C4-2B (cell line): Measurements from ENCODE around the gene ACTR3C.
"Not testable (repeated sequence)": the region's sequence is repeated elsewhere in the genome, so short reads cannot be mapped to it uniquely, and the experiment has no call there.

Experiments
- H3K27ac ChIP-seq: fragments of 450-650 bp; 2 replicates; pipeline ENCODE4 v1.5.1; 2017
- ZFX ChIP-seq: fragments of 450-650 bp; IDR thresholded peaks from 2 replicates; pipeline ENCODE4 v1.6.1; 2017
- TF ChIP-seq, protein P1 (sequence below): fragments of 450-650 bp; conservative IDR thresholded peaks from 2 replicates; pipeline ENCODE4 v1.5.1; 2017; ENCODE audit warnings: mild to moderate bottlenecking

The ACTR3C gene

GRCh38 chr7:150308575-150308974 lies 14.8 kb downstream of the ACTR3C start:
- no peak for TF ChIP-seq ZFX
- TF ChIP-seq, protein P1, sequence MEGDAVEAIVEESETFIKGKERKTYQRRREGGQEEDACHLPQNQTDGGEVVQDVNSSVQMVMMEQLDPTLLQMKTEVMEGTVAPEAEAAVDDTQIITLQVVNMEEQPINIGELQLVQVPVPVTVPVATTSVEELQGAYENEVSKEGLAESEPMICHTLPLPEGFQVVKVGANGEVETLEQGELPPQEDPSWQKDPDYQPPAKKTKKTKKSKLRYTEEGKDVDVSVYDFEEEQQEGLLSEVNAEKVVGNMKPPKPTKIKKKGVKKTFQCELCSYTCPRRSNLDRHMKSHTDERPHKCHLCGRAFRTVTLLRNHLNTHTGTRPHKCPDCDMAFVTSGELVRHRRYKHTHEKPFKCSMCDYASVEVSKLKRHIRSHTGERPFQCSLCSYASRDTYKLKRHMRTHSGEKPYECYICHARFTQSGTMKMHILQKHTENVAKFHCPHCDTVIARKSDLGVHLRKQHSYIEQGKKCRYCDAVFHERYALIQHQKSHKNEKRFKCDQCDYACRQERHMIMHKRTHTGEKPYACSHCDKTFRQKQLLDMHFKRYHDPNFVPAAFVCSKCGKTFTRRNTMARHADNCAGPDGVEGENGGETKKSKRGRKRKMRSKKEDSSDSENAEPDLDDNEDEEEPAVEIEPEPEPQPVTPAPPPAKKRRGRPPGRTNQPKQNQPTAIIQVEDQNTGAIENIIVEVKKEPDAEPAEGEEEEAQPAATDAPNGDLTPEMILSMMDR = no peak
- no peak overlapping the region for H3K27ac ChIP-seq

DNA sequence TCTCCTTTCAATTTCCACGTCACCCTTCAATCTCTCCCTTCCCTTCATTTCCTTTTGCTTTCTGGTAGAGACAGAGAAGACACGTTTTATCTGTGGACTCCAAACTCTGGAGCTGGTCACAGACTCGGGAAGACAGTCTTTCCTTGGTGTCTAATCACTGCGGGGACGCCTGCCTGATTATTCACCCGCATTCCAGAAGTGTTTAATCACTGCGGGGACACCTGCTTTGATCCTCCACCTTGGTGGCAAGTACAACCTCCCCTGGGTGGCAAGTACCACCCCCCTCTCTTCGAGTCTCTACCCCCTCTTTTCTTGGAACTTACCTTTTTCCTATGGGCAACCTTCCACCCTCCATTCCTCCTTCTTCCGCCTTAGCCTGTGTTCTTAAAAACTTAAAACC lies 15.4 kb downstream of the ACTR3C start:
- TF ChIP-seq ZFX = no peak
- TF ChIP-seq, protein P1 = no peak
- no peak overlapping the region for H3K27ac ChIP-seq

DNA sequence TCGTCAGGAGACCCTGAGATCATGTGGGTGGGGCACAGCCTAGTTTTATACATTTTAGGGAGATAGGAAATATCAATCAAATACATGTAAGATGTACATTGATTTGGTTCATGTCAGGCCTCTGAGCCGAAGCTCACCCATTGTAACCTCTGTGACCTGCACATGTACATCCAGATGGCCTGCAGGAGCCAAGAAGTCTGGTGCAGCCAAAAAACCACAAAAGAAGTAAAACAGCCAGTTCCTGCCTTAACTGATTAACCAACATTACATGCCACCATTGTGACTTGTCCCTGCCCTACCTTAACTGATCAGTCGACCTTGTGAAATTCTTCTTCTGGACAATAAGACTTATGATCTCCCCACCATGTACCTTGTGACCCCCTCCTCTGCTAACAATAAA lies 16.2 kb downstream of the ACTR3C start:
- TF ChIP-seq, protein P1 = no peak
- no peak for TF ChIP-seq ZFX
- H3K27ac ChIP-seq = no peak overlapping the region

- not testable (repeated sequence) for H3K27ac ChIP-seq
These were observed 17.0 kb downstream of the ACTR3C start for GRCh38 chr7:150306377-150306776.

- not testable (repeated sequence) for H3K27ac ChIP-seq
These were observed 17.5 kb downstream of the ACTR3C start for GRCh38 chr7:150305903-150306284.

GRCh38 chr7:150305259-150305902 lies 18.0 kb downstream of the ACTR3C start:
- H3K27ac ChIP-seq = not testable (repeated sequence)

- H3K27ac ChIP-seq = not testable (repeated sequence)
These were observed 18.7 kb downstream of the ACTR3C start for GRCh38 chr7:150304499-150305258.

GRCh38 chr7:150302908-150303310 lies 20.4 kb downstream of the ACTR3C start:
- H3K27ac ChIP-seq = not testable (repeated sequence)

DNA sequence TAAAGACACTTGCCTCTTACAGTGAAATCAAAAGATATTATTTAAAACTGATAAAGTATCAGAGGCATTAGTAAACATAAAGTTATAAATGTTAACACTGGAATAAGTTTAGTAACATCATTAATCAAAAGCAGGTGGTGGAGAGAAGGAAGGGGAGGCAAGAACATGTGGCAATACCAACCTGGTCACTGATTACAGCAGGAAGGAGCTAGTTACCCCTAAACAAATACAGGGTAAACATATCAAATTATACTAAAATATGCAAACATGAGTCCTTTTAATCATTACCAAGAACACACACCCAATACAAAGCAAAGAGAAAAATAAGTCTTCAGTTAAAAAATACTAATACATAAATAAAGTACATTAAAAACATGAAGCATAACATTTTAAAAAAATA lies 25.4 kb downstream of the ACTR3C start:
- H3K27ac ChIP-seq = not testable (repeated sequence)

GRCh38 chr7:150296802-150297201 lies 26.5 kb downstream of the ACTR3C start:
- H3K27ac ChIP-seq = not testable (repeated sequence)

DNA sequence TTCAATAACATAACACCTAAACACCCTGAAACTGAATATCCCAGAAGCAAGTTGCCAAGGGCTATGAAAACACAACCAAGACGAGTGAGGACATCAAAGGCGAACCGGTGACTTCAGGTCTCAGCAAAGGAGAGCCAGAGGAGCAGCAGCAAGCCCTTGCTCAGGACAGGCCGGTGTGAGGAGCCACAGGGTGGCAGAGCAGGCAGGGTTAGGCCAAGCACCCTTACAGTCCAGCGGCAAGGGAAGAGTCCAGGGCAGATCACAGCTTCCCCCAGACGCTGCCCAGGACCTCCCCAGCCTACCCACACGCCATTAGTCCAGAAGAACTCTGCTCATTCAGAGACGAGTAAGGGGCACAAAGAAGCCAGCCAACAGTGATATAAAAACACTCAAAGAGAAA lies 27.7 kb downstream of the ACTR3C start:
- not testable (repeated sequence) for H3K27ac ChIP-seq

DNA sequence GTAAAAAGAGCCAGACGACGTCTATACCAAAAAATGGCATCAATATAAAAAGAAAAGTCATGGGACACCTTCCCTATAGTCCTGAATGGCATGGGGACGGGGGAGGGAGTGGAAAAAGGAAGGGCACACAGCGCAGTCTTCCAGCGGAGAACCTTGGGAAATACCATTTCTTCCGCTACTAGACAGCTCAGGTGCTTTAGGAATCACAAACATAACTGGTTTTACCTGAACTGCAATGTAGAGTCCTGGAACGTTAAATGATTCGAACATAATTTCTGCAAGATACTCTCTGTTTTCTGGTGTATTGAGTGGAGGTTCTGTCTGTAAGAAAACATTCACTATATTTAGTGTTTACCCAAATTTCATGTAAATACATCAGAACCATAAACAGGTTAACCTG lies 28.3 kb downstream of the ACTR3C start:
- H3K27ac ChIP-seq = not testable (repeated sequence)

DNA sequence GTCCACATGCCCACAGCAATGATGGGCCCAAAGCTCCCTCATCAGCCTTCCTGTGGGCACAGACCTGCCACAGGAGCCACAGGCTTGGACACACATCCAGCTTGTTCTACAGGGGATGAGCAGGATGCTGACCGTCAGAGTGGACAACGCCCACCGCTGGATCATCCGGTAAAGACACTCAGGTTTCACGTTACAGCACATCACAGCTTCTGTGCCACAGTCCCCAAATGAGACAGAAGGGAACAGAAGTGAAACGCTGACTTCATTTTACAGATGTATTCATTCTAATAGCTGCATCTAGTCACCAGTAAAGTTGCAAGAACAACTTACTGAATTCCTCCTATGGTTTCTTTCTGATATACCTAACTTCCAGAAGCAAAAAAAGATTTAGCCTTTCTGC lies 33.0 kb downstream of the ACTR3C start:
- not testable (repeated sequence) for H3K27ac ChIP-seq

DNA sequence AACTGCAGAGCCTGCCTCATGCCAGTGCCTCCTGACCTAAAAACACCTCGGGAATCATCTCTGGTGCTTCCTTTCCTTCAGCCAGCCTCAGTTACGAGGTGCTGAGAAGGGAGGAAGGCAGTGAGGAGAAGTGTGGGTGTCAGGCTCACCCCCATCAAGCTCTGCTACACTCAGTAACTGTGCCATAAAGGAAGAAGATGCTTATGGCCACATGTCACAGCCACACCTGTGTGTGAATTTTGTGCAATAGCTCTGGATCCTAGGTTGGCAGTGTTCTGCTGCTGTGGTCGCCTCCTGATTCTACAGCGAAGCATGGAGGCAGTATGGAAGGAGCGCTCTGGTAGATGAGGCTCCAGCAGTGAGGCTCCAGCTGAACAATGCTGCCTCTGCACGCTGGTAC lies 34.5 kb downstream of the ACTR3C start:
- H3K27ac ChIP-seq = not testable (repeated sequence)

DNA sequence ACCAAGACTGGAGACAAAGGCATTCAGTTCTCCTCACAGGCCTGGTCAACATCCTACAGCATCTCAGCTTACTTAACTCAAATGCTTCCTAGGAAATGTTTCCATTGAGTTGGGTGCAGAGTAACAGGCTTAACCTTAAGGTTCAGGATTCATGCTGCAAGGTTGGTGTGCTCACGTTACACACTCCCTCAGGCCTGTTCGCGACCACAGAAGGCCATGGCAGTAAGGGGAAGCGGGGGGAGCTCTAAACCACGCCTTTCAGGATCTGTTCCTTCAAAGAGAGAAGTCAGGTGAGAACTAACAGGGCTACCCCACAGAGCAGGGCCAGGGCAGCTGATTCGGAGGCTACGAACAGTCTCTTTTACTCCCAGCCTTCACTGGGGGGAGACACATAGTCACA lies 35.5 kb downstream of the ACTR3C start:
- H3K27ac ChIP-seq = not testable (repeated sequence)
